Prostate gland (tissue), 2 donors: ENCODE results near the gene IQGAP2.

ENCODE experiments used
- CTCF ChIP-seq, 4 experiments: fragments of 200-600 bp in 2 of 4; fragments of 450-650 bp in 2 of 4; sonication (generic) in 2 of 4; IDR thresholded peaks; 1 replicate in 3 of 4; 2 replicates in 1 of 4; pipeline ENCODE4 v1.5.1; 2016 to 2019; ENCODE audit warnings: antibody characterized with exemption in 4 of 4, mild to moderate bottlenecking in 2 of 4, moderate library complexity in 2 of 4
- POLR2A ChIP-seq: fragments of 450-650 bp; IDR thresholded peaks from one replicate; pipeline ENCODE4 v1.6.1; 2016; ENCODE audit warnings: antibody characterized with exemption, mild to moderate bottlenecking
- POLR2AphosphoS5 ChIP-seq: sonication (generic); formaldehyde crosslinking; IDR thresholded peaks from one replicate; pipeline ENCODE4 v1.6.1; 2017; ENCODE audit warnings: antibody characterized with exemption

GRCh38 chr5:76664079-76664478, 261.0 kb downstream of the IQGAP2 start:
- TF ChIP-seq CTCF (IDR thresholded peaks at IDR 0.05) (no peak), POLR2A (no peak), POLR2AphosphoS5 (no peak)
